Ovary (tissue), 3 donors: ENCODE results near the gene ASF1B.

Experiments used
- EP300 ChIP-seq: sonication (generic); formaldehyde crosslinking; IDR thresholded peaks from one replicate; pipeline ENCODE4 v1.6.1; 2017; ENCODE audit warnings: antibody characterized with exemption
- TF ChIP-seq, protein P1 (sequence below), 3 donors: fragments of 450-650 bp in 2 of 3; fragments of 200-600 bp in 1 of 3; IDR thresholded peaks; one replicate each; pipeline versions ENCODE4 v1.5.1 to v1.8.0; 2016 to 2022; ENCODE audit warnings: antibody characterized with exemption in 3 of 3, mild to moderate bottlenecking in 1 of 3
- donor health status: DM: no; HTN: no; CAD: no.

DNA sequence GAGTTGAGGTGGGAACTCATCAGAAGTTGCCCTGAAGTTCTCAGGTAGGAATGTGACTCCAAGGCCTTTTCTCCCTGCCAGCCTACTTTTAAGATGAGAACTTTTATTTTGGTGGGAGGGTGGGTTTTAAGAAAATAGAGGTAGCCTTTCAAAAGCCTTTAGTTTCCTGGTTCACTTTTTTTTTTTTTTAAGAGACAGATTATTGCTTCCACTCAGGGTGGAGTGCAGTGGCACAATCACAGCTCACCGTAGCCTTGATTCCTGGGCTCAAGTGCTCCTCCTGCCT lies 53.8 kb downstream of the ASF1B start:
- no peak for TF ChIP-seq EP300
- TF ChIP-seq, protein P1, sequence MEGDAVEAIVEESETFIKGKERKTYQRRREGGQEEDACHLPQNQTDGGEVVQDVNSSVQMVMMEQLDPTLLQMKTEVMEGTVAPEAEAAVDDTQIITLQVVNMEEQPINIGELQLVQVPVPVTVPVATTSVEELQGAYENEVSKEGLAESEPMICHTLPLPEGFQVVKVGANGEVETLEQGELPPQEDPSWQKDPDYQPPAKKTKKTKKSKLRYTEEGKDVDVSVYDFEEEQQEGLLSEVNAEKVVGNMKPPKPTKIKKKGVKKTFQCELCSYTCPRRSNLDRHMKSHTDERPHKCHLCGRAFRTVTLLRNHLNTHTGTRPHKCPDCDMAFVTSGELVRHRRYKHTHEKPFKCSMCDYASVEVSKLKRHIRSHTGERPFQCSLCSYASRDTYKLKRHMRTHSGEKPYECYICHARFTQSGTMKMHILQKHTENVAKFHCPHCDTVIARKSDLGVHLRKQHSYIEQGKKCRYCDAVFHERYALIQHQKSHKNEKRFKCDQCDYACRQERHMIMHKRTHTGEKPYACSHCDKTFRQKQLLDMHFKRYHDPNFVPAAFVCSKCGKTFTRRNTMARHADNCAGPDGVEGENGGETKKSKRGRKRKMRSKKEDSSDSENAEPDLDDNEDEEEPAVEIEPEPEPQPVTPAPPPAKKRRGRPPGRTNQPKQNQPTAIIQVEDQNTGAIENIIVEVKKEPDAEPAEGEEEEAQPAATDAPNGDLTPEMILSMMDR (IDR thresholded peaks at IDR 0.05), result no peak
